Stomach (tissue), 19 donors: ENCODE results near the gene CST4. TPM values are rescaled to one million over a fixed set of nuclear protein-coding genes. Genes with fewer than 3 reads are reported as not detected.
"Not testable (repeated sequence)": the region's sequence is repeated elsewhere in the genome, so short reads cannot be mapped to it uniquely, and the experiment has no call there.

Experiments used
- DNase-seq, 2 donors: peaks; one replicate each; pipeline versions ENCODE4 v3.0.0 to v3.0.0-alpha.2; 2013 to 2019
- H3K27ac ChIP-seq, 5 donors: fragments of 200-600 bp in 4 of 5; sonication (generic) in 4 of 5; one replicate each; pipeline ENCODE4 v1.5.1; 2013 to 2019; ENCODE audit warnings: mild to moderate bottlenecking in 1 of 5, moderate library complexity in 1 of 5
- H3K27me3 ChIP-seq, 3 donors: fragments of 200-600 bp; sonication (generic); one replicate each; pipeline ENCODE4 v1.5.1; 2017 to 2019; ENCODE audit warnings: mixed run types in 1 of 3
- H3K36me3 ChIP-seq, 4 donors: fragments of 200-600 bp; sonication (generic); 1 replicate in 3 of 4; 2 replicates in 1 of 4; pipeline ENCODE4 v1.5.1; 2016 to 2019
- H3K4me1 ChIP-seq, 4 donors: fragments of 200-600 bp; sonication (generic); one replicate each; pipeline ENCODE4 v1.5.1; 2016 to 2019
- H3K4me3 ChIP-seq, 4 donors: fragments of 200-600 bp; sonication (generic) in 3 of 4; one replicate each; pipeline ENCODE4 v1.5.1; 2016 to 2019; ENCODE audit warnings: mild to moderate bottlenecking in 1 of 4
- H3K9me3 ChIP-seq, 4 donors: fragments of 200-600 bp; sonication (generic); one replicate each; pipeline ENCODE4 v1.5.1; 2016 to 2019
- CTCF ChIP-seq, 7 experiments: fragments of 450-650 bp in 4 of 7; fragments of 200-600 bp in 3 of 7; sonication (generic) in 3 of 7; IDR thresholded peaks; one replicate each; pipeline ENCODE4 v1.5.1; 2016 to 2019; ENCODE audit warnings: antibody characterized with exemption in 7 of 7, control low read depth in 2 of 7, mild to moderate bottlenecking in 1 of 7
- EP300 ChIP-seq: sonication (generic); formaldehyde crosslinking; IDR thresholded peaks from one replicate; pipeline ENCODE4 v1.6.1; 2017; ENCODE audit warnings: antibody characterized with exemption
- POLR2A ChIP-seq, 4 donors: fragments of 450-650 bp; IDR thresholded peaks; one replicate each; pipeline ENCODE4 v1.6.1; 2016; ENCODE audit warnings: antibody characterized with exemption in 4 of 4, control low read depth in 2 of 4, mild to moderate bottlenecking in 1 of 4, moderate library complexity in 1 of 4
- POLR2AphosphoS5 ChIP-seq, 3 donors: sonication (generic); formaldehyde crosslinking; IDR thresholded peaks; one replicate each; pipeline ENCODE4 v1.6.1; 2016; ENCODE audit warnings: antibody characterized with exemption in 3 of 3
- WGBS, 5 donors: extraction: QIAGEN DNeasy Blood & Tissue Kit in 3 of 5; methylation state at CpG; one replicate each; pipeline versions ENCODE4 v1.1.5 to v1.1.7; 2013 to 2018; 5-methylcytosine and 5-hydroxymethylcytosine counted together
- intact Hi-C: fragments of 100-400 bp; cut with DNase I; formaldehyde crosslinking; loops from one replicate; pipeline ENCODE4 v1.15.1; 2023; ENCODE audit warnings: low total_unique reads
- long read RNA-seq, 10 donors: transcript quantifications; one replicate each; lab custom pipeline, GENCODE V29; 2026
- polyA plus RNA-seq, 3 donors: library from polyadenylated mRNA; stranded (reverse); fragments of 200-250 nt; gene quantifications; one replicate each; pipeline ENCODE4 v1.2.3, GENCODE V29; 2013
- total RNA-seq, 5 donors: library from RNA; depleted of rRNA; stranded (reverse); fragments of >200 nt; gene quantifications; one replicate each; pipeline versions ENCODE4 v1.1.0 to v1.2.3, GENCODE V29; 2014 to 2016
- donor health status: healthy with polysubstance abuse.
- donor health status: Bipolar disorder and iron deficiency.
- donor health status: healthy.

The CST4 gene
- total RNA-seq, result not detected
- polyA plus RNA-seq, result not detected
- long read RNA-seq, donor 1, result 0 reads
- long read RNA-seq, donor 2, result 0 reads
- long read RNA-seq, donor 3, result 0 reads
- long read RNA-seq, donor 4, result 0 reads
- long read RNA-seq, donor 5, result 0 reads
- long read RNA-seq, donor 6, result 0 reads
- long read RNA-seq, donor 7, result 0 reads
- long read RNA-seq, donor 8, result 0 reads
- long read RNA-seq, donor 9, result 0 reads
- long read RNA-seq, donor 10, result 0 reads

- H3K4me3 ChIP-seq, H3K27ac ChIP-seq, intact Hi-C loops, H3K27me3 ChIP-seq, H3K36me3 ChIP-seq, H3K4me1 ChIP-seq, DNase-seq, H3K9me3 ChIP-seq: not testable (repeated sequence)
- 75 to 89% (median 81%) methylated on average over 8 to 12 of the region's 12 CpGs for WGBS, 5 donors
Observed at GRCh38 chr20:23688684-23689398, at the start of gene CST4. CST4 (minus strand) TSS chr20:23689038; CDS start chr20:23688969, 69 bp downstream.

- WGBS, 5 donors, result 54 to 77% (median 62%) methylated on average over 3 of the region's 3 CpGs
- DNase-seq, intact Hi-C loops, H3K4me3 ChIP-seq, H3K27me3 ChIP-seq, H3K4me1 ChIP-seq, H3K36me3 ChIP-seq, H3K27ac ChIP-seq, H3K9me3 ChIP-seq: not testable (repeated sequence)
Observed at GRCh38 chr20:23735391-23735790, 46.6 kb upstream of the CST4 start.

- H3K27me3 ChIP-seq, intact Hi-C loops, H3K36me3 ChIP-seq, H3K27ac ChIP-seq, H3K4me1 ChIP-seq, H3K9me3 ChIP-seq, DNase-seq, H3K4me3 ChIP-seq: not testable (repeated sequence)
- WGBS, 5 donors, result 81 to 95% (median 87%) methylated on average over 2 of the region's 2 CpGs
Observed at GRCh38 chr20:23734949-23735348, 46.1 kb upstream of the CST4 start.

- H3K9me3 ChIP-seq, H3K4me3 ChIP-seq, H3K27ac ChIP-seq, H3K36me3 ChIP-seq, H3K4me1 ChIP-seq, intact Hi-C loops, DNase-seq, H3K27me3 ChIP-seq: not testable (repeated sequence)
- WGBS, 5 donors, result 79 to 100% (median 91%) methylated on average over 1 of the region's 1 CpG
Observed at GRCh38 chr20:23734440-23734839, 45.6 kb upstream of the CST4 start.

- H3K36me3 ChIP-seq, result no peaks in the 10 kb centered on the region
- no peaks in the 10 kb centered on the region for H3K4me1 ChIP-seq
- WGBS, 5 donors, result 77 to 90% (median 79%) methylated on average over 3 of the region's 3 CpGs
- DNase-seq, result no peak
- TF ChIP-seq POLR2AphosphoS5 (IDR thresholded peaks at IDR 0.05), result no peak
- no peak for TF ChIP-seq CTCF (IDR thresholded peaks at IDR 0.05)
- TF ChIP-seq POLR2A (IDR thresholded peaks at IDR 0.05), result no peak
- no peak overlapping the region for H3K27ac ChIP-seq
- no peak overlapping the region for H3K4me3 ChIP-seq
- H3K27me3 ChIP-seq, result peaks cover 0 to 7% (median 0%) of the 10 kb centered on the region in 3 donors
- intact Hi-C loops, result no loop called here
- H3K9me3 ChIP-seq, result no peaks in the 10 kb centered on the region
Observed at GRCh38 chr20:23727016-23727415, 38.2 kb upstream of the CST4 start.

- no peaks in the 10 kb centered on the region for H3K9me3 ChIP-seq
- WGBS, 5 donors, result 80 to 94% (median 87%) methylated on average over 3 of the region's 3 CpGs
- H3K4me1 ChIP-seq, result no peaks in the 10 kb centered on the region
- no peak for DNase-seq
- intact Hi-C loops, result no loop called here
- H3K27ac ChIP-seq, result no peak overlapping the region
- H3K36me3 ChIP-seq, result no peaks in the 10 kb centered on the region
- no peak overlapping the region for H3K4me3 ChIP-seq
- TF ChIP-seq POLR2AphosphoS5 (IDR thresholded peaks at IDR 0.05) (no peak), EP300 (no peak), CTCF (IDR thresholded peaks at IDR 0.05) (no peak), POLR2A (IDR thresholded peaks at IDR 0.05) (no peak)
- H3K27me3 ChIP-seq, result peaks cover 0 to 7% (median 0%) of the 10 kb centered on the region in 3 donors
Observed at GRCh38 chr20:23725102-23725501, 36.3 kb upstream of the CST4 start.
